HepG2 (cell line): Measurements from ENCODE around the gene DDN. TPM values are rescaled to one million over a fixed set of nuclear protein-coding genes. Genes with fewer than 3 reads are reported as not detected.
A peak's percentile ranks its signal among the peaks of the same experiment; 100 is the strongest.

Experiments
- ESRRA ChIP-seq: sonication (generic); formaldehyde crosslinking; IDR thresholded peaks from 2 replicates; pipeline ENCODE4 v1.5.1; 2020; ENCODE audit warnings: mild to moderate bottlenecking, low read depth, missing genetic modification reagents
- GABPA ChIP-seq, 2 experiments: IDR thresholded peaks; 2 replicates each; pipeline ENCODE4 v1.6.1; 2011 to 2016; ENCODE audit warnings: low read depth in 2 of 2, low read length in 1 of 2, missing biosample characterization in 1 of 2, missing genetic modification characterization in 1 of 2
- IKZF4 ChIP-seq: sonication (generic); formaldehyde crosslinking; IDR thresholded peaks from 2 replicates; pipeline ENCODE4 v1.5.1; 2020; ENCODE audit warnings: borderline replicate concordance, mild to moderate bottlenecking, low read depth, missing genetic modification reagents; ENCODE audit errors: not compliant biosample characterization
- MAFG ChIP-seq: sonication (generic); formaldehyde crosslinking; IDR thresholded peaks from 2 replicates; pipeline ENCODE4 v1.5.1; 2020; ENCODE audit warnings: mild to moderate bottlenecking, missing genetic modification reagents
- MEIS2 ChIP-seq: sonication (generic); formaldehyde crosslinking; IDR thresholded peaks from 2 replicates; pipeline ENCODE4 v1.9.0; 2021; ENCODE audit warnings: mild to moderate bottlenecking, missing genetic modification reagents
- NFATC3 ChIP-seq: sonication (generic); formaldehyde crosslinking; IDR thresholded peaks from 2 replicates; pipeline ENCODE4 v1.5.1; 2020; ENCODE audit warnings: mild to moderate bottlenecking, missing genetic modification reagents
- NFYB ChIP-seq: sonication (generic); formaldehyde crosslinking; IDR thresholded peaks from 2 replicates; pipeline ENCODE4 v1.4.0; 2020; ENCODE audit warnings: missing genetic modification reagents
- NFYC ChIP-seq: IDR thresholded peaks from 2 replicates; pipeline ENCODE4 v1.6.1; 2016; ENCODE audit warnings: missing genetic modification reagents, missing compliant biosample characterization
- PCBP2 ChIP-seq: fragments of 200-400 bp; formaldehyde crosslinking; optimal IDR thresholded peaks from 2 replicates; pipeline ENCODE3; 2018; ENCODE audit warnings: low read length, low read depth; ENCODE audit not compliant: poor library complexity, severe bottlenecking
- POGZ ChIP-seq: sonication (generic); formaldehyde crosslinking; IDR thresholded peaks from 2 replicates; pipeline ENCODE4 v1.4.0; 2020; ENCODE audit warnings: mild to moderate bottlenecking, missing genetic modification reagents
- SAP130 ChIP-seq: IDR thresholded peaks from 2 replicates; pipeline ENCODE4 v1.6.1; 2016; ENCODE audit warnings: low read depth
- USF2 ChIP-seq, 2 experiments: sonication (generic) in 1 of 2; formaldehyde crosslinking in 1 of 2; IDR thresholded peaks; 2 replicates each; pipeline versions ENCODE4 v1.5.1 to v1.6.1; 2011 to 2020; ENCODE audit warnings: borderline replicate concordance in 1 of 2, low read depth in 1 of 2, low read length in 1 of 2, mild to moderate bottlenecking in 1 of 2, missing genetic modification reagents in 1 of 2, moderate library complexity in 1 of 2
- XRCC5 ChIP-seq: fragments of 200-400 bp; formaldehyde crosslinking; optimal IDR thresholded peaks from 2 replicates; pipeline ENCODE3; 2017; ENCODE audit warnings: mild to moderate bottlenecking, low read length
- ZNF10 ChIP-seq: sonication (generic); formaldehyde crosslinking; IDR thresholded peaks from 2 replicates; pipeline ENCODE4 v1.4.0; 2020; ENCODE audit warnings: mild to moderate bottlenecking, low read depth, missing genetic modification reagents, borderline replicate concordance
- ZNF232 ChIP-seq: sonication (generic); formaldehyde crosslinking; IDR thresholded peaks from 2 replicates; pipeline ENCODE4 v1.4.0; 2020; ENCODE audit warnings: missing genetic modification reagents, borderline replicate concordance
- ZNF251 ChIP-seq: sonication (generic); formaldehyde crosslinking; IDR thresholded peaks from 2 replicates; pipeline ENCODE4 v1.9.0; 2021; ENCODE audit warnings: mild to moderate bottlenecking, missing genetic modification reagents
- ZNF503 ChIP-seq: sonication (generic); formaldehyde crosslinking; IDR thresholded peaks from 2 replicates; pipeline ENCODE4 v1.4.0; 2020; ENCODE audit warnings: missing genetic modification reagents
- ZNF530 ChIP-seq: sonication (generic); formaldehyde crosslinking; IDR thresholded peaks from 2 replicates; pipeline ENCODE4 v1.5.0; 2020; ENCODE audit warnings: low read depth, mild to moderate bottlenecking, missing genetic modification reagents
- ZNF547 ChIP-seq: sonication (generic); formaldehyde crosslinking; IDR thresholded peaks from 2 replicates; pipeline ENCODE4 v1.5.1; 2020; ENCODE audit warnings: mild to moderate bottlenecking, missing genetic modification reagents
- ZNF563 ChIP-seq: sonication (generic); formaldehyde crosslinking; IDR thresholded peaks from 2 replicates; pipeline ENCODE4 v1.8.0; 2022; ENCODE audit warnings: mild to moderate bottlenecking, moderate library complexity, missing genetic modification reagents
- ZNF616 ChIP-seq: sonication (generic); formaldehyde crosslinking; IDR thresholded peaks from 2 replicates; pipeline ENCODE4 v1.5.0; 2020; ENCODE audit warnings: low read depth, mild to moderate bottlenecking, missing genetic modification reagents
- ZNF674 ChIP-seq: sonication (generic); formaldehyde crosslinking; IDR thresholded peaks from 2 replicates; pipeline ENCODE4 v1.5.0; 2020; ENCODE audit warnings: low read depth, mild to moderate bottlenecking, missing genetic modification reagents
- ZSCAN25 ChIP-seq: sonication (generic); formaldehyde crosslinking; IDR thresholded peaks from 2 replicates; pipeline ENCODE4 v1.8.0; 2022; ENCODE audit warnings: mild to moderate bottlenecking, missing genetic modification reagents
- ZSCAN31 ChIP-seq: sonication (generic); formaldehyde crosslinking; IDR thresholded peaks from 2 replicates; pipeline ENCODE4 v1.5.0; 2020; ENCODE audit warnings: low read depth, mild to moderate bottlenecking, missing genetic modification reagents
- polyA plus RNA-seq, 8 experiments: library from polyadenylated mRNA; depleted of rRNA in 3 of 8; stranded (reverse) in 7 of 8; unstranded in 1 of 8; fragments of >200 nt; fragmentation: Illumina TruSeq in 4 of 8; extraction: Trizol in 4 of 8; gene quantifications; 2 replicates each; pipeline versions ENCODE4 v1.2.1 to v1.2.3, GENCODE V29; 2011 to 2016; ENCODE audit warnings: low read depth in 4 of 8, missing spikeins in 1 of 8, mixed read lengths in 1 of 8; ENCODE audit not compliant: insufficient read depth in 1 of 8
- total RNA-seq, 5 experiments: library from RNA; depleted of rRNA; stranded (reverse); fragments of >200 nt; fragmentation: Illumina TruSeq; extraction: Trizol; gene quantifications; 2 replicates each; pipeline ENCODE4 v1.2.3, GENCODE V29; 2016; ENCODE audit warnings: low read depth in 1 of 5

Gene DDN
- total and polyA plus RNA-seq, 2 of the 13 experiments (the other 11 are each of a cell fraction or from before 2014, with no cell fraction given), result 0.24 to 0.53 TPM

DNA sequence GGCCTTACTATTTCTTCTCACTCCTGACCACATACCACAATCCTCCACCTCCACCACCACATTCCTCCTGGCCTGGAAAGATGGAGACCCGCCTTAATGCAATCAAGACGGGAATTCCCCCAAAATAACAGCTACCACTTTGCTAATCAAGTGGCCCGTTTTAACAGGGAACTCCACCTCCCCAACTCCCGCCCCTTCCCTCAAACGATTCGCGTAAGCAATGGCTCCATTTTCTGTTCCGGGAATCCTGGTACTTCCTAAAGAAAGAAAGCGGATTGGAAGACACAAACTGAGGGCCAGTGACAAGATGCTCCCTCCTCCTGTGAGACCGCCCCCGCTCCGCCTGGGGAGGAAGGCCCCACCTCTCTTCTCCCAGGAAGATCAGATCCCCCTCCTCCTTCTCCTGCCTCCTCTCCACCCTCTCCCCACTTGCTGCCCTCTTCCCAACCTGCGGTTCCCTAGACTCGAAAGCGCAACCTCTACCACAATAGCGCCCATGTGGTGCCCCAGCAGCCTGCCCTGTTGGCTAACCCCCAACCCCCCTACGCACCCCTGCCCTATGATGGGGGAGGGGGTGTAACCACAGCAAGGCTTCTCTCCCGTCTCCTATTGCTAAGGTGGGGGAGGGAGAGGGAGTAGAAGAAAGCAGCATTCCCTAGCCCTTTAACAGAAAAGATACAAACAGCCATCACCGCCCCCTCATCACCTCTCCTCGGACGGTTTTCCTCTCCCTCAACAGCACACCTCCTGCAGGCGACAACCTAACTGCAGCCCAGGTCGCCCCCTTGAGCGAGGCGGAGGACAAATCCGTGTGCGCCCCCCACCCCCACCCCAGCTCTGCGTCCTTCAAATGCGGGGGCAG is 42.7 kb downstream of the DDN start (continued):
- TF ChIP-seq ZSCAN31 (CRISPR knock-in tag) (0 out of 2 replicates have a peak, but pooled peaks have one; percentile 18), POGZ (CRISPR knock-in tag) (0 out of 2 replicates have a peak, but pooled peaks have one; percentile 21), ZNF563 (CRISPR knock-in tag) (0 out of 2 replicates have a peak, but pooled peaks have one; percentile 33), ZNF547 (CRISPR knock-in tag) (no peak), ZNF530 (CRISPR knock-in tag) (no peak), USF2 (IDR thresholded peaks at IDR 0.05; ENCODE audit: low read depth, low read length) (no peak), USF2 (CRISPR knock-in tag; IDR thresholded peaks at IDR 0.05; ENCODE audit: borderline replicate concordance) (peak; percentile 28; the same call in 1 of the 2 replicates), SAP130 (CRISPR knock-in tag) (peak; percentile 52), ZNF251 (CRISPR knock-in tag) (no peak), GABPA (IDR thresholded peaks at IDR 0.05; ENCODE audit: low read depth, low read length) (no peak), GABPA (CRISPR knock-in tag; IDR thresholded peaks at IDR 0.05; ENCODE audit: low read depth) (peak; percentile 26; the same call in 1 of the 2 replicates), ZNF674 (CRISPR knock-in tag) (0 out of 2 replicates have a peak, but pooled peaks have one; percentile 37), ZNF503 (CRISPR knock-in tag) (no peak), XRCC5 (no peak), ZSCAN25 (peak; percentile 76), ZNF232 (CRISPR knock-in tag) (no peak), PCBP2 (peak; percentile 46), NFATC3 (CRISPR knock-in tag) (no peak), MEIS2 (CRISPR knock-in tag) (no peak), NFYB (CRISPR knock-in tag) (peak; percentile 47), IKZF4 (CRISPR knock-in tag) (peak; percentile 48), MAFG (CRISPR knock-in tag) (no peak), ZNF616 (CRISPR knock-in tag) (0 out of 2 replicates have a peak, but pooled peaks have one; percentile 5), ZNF10 (CRISPR knock-in tag) (no peak), NFYC (CRISPR knock-in tag) (0 out of 2 replicates have a peak, but pooled peaks have one; percentile 31), ESRRA (CRISPR knock-in tag) (0 out of 2 replicates have a peak, but pooled peaks have one; percentile 8)
